MCF 10A (cell line): ENCODE data around the gene KCNAB2. TPM values are rescaled to one million over a fixed set of nuclear protein-coding genes. Genes with fewer than 3 reads are reported as not detected.
A peak's percentile ranks its signal among the peaks of the same experiment; 100 is the strongest.

Source experiments
- BruUV-seq: library from RNA; stranded (reverse); fragments of 400-500 nt; replicated peaks from 2 replicates; lab custom pipeline; 2021; lab: Mats Ljungman, UMichigan
- CTCF ChIA-PET: fragments of 300-600 bp; sonication (Branson Sonifier 250); formaldehyde crosslinking; extraction: SDS; loops from one replicate; lab custom pipeline; 2021; ENCODE audit warnings: antibody characterized with exemption, inconsistent platforms; lab: Yijun Ruan, JAX
- POLR2A ChIA-PET: fragments of 300-600, 350-650 bp; sonication (Branson Sonifier 250); formaldehyde crosslinking; extraction: SDS; loops from one replicate; lab custom pipeline; 2020; ENCODE audit warnings: antibody characterized with exemption, inconsistent platforms; lab: Yijun Ruan, JAX
- DNase-seq: peaks from one replicate; pipeline ENCODE4 v3.0.0-alpha.2; 2018; ENCODE audit not compliant: unreplicated experiment
- H3K27ac Mint-ChIP-seq: one replicate; pipeline ENCODE4 v1.8.0; 2022; ENCODE audit warnings: mild to moderate bottlenecking, low read depth, mixed read lengths; ENCODE audit not compliant: unreplicated experiment
- H3K27me3 Mint-ChIP-seq: one replicate; pipeline ENCODE4 v1.8.0; 2022; ENCODE audit warnings: mixed read lengths; ENCODE audit not compliant: insufficient read depth, unreplicated experiment
- H3K36me3 Mint-ChIP-seq: one replicate; pipeline ENCODE4 v1.8.0; 2022; ENCODE audit warnings: mild to moderate bottlenecking, moderate library complexity, mixed read lengths; ENCODE audit not compliant: insufficient read depth, unreplicated experiment
- H3K4me1 Mint-ChIP-seq: one replicate; pipeline ENCODE4 v1.8.0; 2022; ENCODE audit warnings: mixed read lengths; ENCODE audit not compliant: insufficient read depth, unreplicated experiment
- H3K4me3 Mint-ChIP-seq: one replicate; pipeline ENCODE4 v1.8.0; 2022; ENCODE audit warnings: mild to moderate bottlenecking, moderate library complexity, mixed read lengths; ENCODE audit not compliant: unreplicated experiment
- H3K9me3 Mint-ChIP-seq: one replicate; pipeline ENCODE4 v1.8.0; 2022; ENCODE audit warnings: mixed read lengths; ENCODE audit not compliant: unreplicated experiment
- intact Hi-C: fragments of 100-400 bp; cut with micrococcal nuclease; formaldehyde crosslinking; loops from 2 replicates; pipeline ENCODE4 v1.14.1; 2022
- total RNA-seq: library from RNA; stranded (reverse); gene quantifications from 2 replicates; pipeline ENCODE4 v1.2.3, GENCODE V29; 2022
- TF ChIP-seq, protein P1 (sequence below): fragments of 200-600 bp; IDR thresholded peaks from one replicate; pipeline ENCODE4 v1.8.0; 2022; ENCODE audit warnings: antibody characterized with exemption, mild to moderate bottlenecking; ENCODE audit not compliant: unreplicated experiment

The KCNAB2 gene
- total RNA-seq, 1 experiment from 2014 or later, result 11.8 TPM

DNA sequence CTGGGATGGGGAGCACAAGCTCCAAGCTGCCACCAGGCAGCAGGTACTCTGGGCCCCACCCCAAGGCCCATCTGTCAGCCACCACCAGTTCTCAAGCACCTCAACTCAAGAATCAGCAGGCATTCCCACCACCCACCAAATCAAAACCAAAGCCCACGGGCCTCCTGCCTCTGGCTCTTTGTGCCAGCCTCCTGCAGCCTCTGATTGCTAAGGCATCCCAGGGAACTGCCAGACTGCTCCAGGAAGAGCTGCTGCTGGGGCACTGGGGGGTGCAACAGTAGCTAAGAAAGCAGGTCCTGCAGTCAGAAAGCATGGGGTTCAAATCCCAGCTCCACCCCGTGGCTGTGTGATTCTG is 99.7 kb downstream of the KCNAB2 start:
- POLR2A ChIA-PET, result interaction anchor here (3.1 kb wide), 1 partner anchor 12 kb away, joined by 10 read pairs; no protein-coding TSS in a partner anchor
- H3K4me3 Mint-ChIP-seq, result no peak overlapping the region
- no peak overlapping the region for H3K27ac Mint-ChIP-seq
- CTCF ChIA-PET, result interaction anchor here (0.5 to 0.7 kb wide), 3 partner anchors 11 to 631 kb away, joined by 3 to 4 read pairs (median 4); no protein-coding TSS in a partner anchor
- TF ChIP-seq, protein P1, sequence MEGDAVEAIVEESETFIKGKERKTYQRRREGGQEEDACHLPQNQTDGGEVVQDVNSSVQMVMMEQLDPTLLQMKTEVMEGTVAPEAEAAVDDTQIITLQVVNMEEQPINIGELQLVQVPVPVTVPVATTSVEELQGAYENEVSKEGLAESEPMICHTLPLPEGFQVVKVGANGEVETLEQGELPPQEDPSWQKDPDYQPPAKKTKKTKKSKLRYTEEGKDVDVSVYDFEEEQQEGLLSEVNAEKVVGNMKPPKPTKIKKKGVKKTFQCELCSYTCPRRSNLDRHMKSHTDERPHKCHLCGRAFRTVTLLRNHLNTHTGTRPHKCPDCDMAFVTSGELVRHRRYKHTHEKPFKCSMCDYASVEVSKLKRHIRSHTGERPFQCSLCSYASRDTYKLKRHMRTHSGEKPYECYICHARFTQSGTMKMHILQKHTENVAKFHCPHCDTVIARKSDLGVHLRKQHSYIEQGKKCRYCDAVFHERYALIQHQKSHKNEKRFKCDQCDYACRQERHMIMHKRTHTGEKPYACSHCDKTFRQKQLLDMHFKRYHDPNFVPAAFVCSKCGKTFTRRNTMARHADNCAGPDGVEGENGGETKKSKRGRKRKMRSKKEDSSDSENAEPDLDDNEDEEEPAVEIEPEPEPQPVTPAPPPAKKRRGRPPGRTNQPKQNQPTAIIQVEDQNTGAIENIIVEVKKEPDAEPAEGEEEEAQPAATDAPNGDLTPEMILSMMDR, result no peak
- H3K36me3 Mint-ChIP-seq, result no peaks in the 10 kb centered on the region
- H3K4me1 Mint-ChIP-seq, result peaks cover 6% of the 10 kb centered on the region
- DNase-seq, result no peak
- H3K27me3 Mint-ChIP-seq, result no peaks in the 10 kb centered on the region
- no TSS peak for BruUV-seq
- no peaks in the 10 kb centered on the region for H3K9me3 Mint-ChIP-seq
- intact Hi-C loops, result no loop called here

DNA sequence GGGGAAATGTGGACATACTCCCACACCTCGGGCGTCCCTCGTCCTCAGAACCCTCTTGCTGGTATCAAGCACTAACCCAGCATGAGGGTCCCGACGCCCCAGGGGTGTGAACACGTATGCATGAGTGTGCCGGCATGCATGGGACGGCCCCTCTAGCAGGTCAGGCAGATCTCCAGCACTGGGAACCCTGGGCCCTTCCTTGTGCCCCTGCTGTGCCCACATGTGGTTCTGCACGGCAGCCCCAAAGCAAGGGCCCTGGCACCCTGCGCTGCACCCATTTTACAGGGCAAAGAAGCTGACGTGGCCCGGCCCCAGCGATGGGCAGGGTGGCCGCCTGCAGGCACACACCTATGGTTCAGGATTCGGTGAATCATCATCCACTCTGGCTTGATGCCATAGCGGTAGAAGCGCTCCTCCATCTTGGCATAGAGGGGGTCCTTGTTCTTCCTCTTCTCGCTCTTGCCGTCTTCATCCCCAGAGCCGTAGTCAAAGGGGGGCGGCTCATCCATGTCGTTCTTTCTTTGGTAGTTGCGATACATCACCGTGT is 100.2 kb downstream of the KCNAB2 start:
- CTCF ChIA-PET, result interaction anchor here (0.5 to 1.1 kb wide), 5 partner anchors 11 to 632 kb away, joined by 3 to 4 read pairs (median 3); no protein-coding TSS in a partner anchor
- no peak overlapping the region for H3K27ac Mint-ChIP-seq

DNA sequence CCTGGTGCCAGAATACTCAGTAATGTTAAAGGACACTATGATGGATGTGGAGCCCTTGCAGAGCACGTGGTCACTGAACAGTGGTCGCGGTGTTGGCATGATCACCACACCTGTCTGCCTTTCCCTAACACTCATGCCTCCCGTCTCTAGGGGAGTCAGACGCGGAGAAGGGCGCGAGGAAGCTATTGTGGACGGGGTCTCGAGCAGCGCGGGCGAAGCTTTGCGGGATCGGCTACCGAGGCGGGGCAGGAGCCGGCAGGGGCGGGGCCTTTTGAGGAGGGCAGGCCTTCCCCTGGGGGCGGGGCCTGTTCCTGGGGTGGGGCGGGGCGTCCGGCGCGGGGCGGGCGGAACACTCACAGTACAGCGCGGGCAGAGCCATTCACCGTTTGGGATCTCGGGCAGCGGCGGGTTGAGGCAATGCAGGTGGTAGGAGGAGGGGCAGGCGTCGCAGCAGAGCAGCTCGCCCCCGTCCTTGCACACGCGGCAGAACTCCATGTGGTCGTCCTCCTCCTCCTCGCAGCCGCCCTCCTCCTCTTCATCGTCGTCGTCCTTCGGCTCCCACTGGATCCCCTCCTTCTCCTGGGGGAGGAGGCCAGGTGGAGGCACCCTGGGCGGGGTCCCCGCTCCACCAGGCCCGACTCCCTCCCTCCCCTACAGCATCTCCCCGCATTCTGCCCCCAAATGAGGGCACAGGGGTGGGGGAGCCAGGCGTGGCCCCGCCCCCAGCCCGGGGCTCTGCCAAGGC is 103.0 kb downstream of the KCNAB2 start:
- ChIA-PET CTCF (no interaction called here), POLR2A (no interaction called here)
- Mint-ChIP-seq H3K27ac (no peak overlapping the region), H3K4me1 (peaks cover 6% of the 10 kb centered on the region), H3K9me3 (no peaks in the 10 kb centered on the region), H3K4me3 (peak overlapping the region; percentile 58), H3K36me3 (no peaks in the 10 kb centered on the region), H3K27me3 (peaks cover 10% of the 10 kb centered on the region)
- TF ChIP-seq, protein P1, result no peak
- BruUV-seq, result no TSS peak
- intact Hi-C loops, result no loop called here
- peak; percentile 76 for DNase-seq

More for the DNA sequence above, 100.2 kb downstream of the KCNAB2 start:
- TF ChIP-seq, protein P1, result no peak
- no peaks in the 10 kb centered on the region for H3K36me3 Mint-ChIP-seq
- no peaks in the 10 kb centered on the region for H3K9me3 Mint-ChIP-seq
- BruUV-seq, result no TSS peak
- POLR2A ChIA-PET, result interaction anchor here (3.1 kb wide), 1 partner anchor 12 kb away, joined by 10 read pairs; no protein-coding TSS in a partner anchor
- H3K4me3 Mint-ChIP-seq, result no peak overlapping the region
- H3K4me1 Mint-ChIP-seq, result peaks cover 6% of the 10 kb centered on the region
- no peaks in the 10 kb centered on the region for H3K27me3 Mint-ChIP-seq
- peak; percentile 65 for DNase-seq
- intact Hi-C loops, result no loop called here

DNA sequence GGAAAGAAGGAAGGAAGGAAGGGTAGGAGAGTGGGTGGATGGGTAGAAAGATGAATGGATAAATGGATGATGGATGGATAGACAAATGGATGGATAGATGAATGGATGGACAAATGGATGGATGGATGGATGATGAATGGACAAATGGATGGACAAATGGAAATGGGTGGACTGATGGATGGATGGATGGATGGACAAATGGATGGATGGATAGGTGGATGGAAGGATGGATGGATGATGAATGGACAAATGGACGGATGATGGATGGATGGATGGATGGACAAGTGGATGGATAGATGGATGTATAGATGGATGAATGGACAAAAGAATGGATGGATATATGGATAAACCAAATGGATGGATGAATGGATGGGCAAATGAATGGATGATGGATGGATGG is 103.9 kb downstream of the KCNAB2 start:
- no peaks in the 10 kb centered on the region for H3K9me3 Mint-ChIP-seq
- DNase-seq, result no peak
- H3K36me3 Mint-ChIP-seq, result no peaks in the 10 kb centered on the region
- TF ChIP-seq, protein P1, result no peak
- H3K4me3 Mint-ChIP-seq, result no peak overlapping the region
- intact Hi-C loops, result no loop called here
- H3K4me1 Mint-ChIP-seq, result peaks cover 6% of the 10 kb centered on the region
- BruUV-seq, result no TSS peak
- no peak overlapping the region for H3K27ac Mint-ChIP-seq
- POLR2A ChIA-PET, result no interaction called here
- CTCF ChIA-PET, result no interaction called here
- H3K27me3 Mint-ChIP-seq, result peaks cover 10% of the 10 kb centered on the region
